GM06990 (cell line): ENCODE measurements around the gene FKRP.

ENCODE experiments used
- DNase-seq: peaks from one replicate; pipeline ENCODE4 v3.0.0-alpha.2; 2011; ENCODE audit not compliant: insufficient read length; ENCODE audit errors: extremely low read depth
- H3K27me3 ChIP-seq: replicated peaks from 2 replicates; pipeline ENCODE4 v1.6.0; 2011; ENCODE audit warnings: low read length; ENCODE audit not compliant: control insufficient read depth, insufficient read depth
- H3K36me3 ChIP-seq: 2 replicates; pipeline ENCODE4 v1.5.1; 2011; ENCODE audit warnings: low read length; ENCODE audit not compliant: control insufficient read depth, insufficient read depth
- H3K4me3 ChIP-seq: replicated peaks from 2 replicates; pipeline ENCODE4 v1.5.1; 2011; ENCODE audit warnings: low read depth, mild to moderate bottlenecking, control low read depth, low read length
- TF ChIP-seq, protein P1 (sequence below): IDR thresholded peaks from 2 replicates; pipeline ENCODE4 v1.5.1; 2011; ENCODE audit warnings: low read length, control low read depth, mild to moderate bottlenecking, inconsistent platforms; ENCODE audit not compliant: insufficient read depth, poor library complexity, severe bottlenecking

The FKRP gene

GRCh38 chr19:46788262-46788967 lies 42.6 kb downstream of the FKRP start, which contains the start of gene SLC1A5:
Gene SLC1A5, minus strand, starts transcription at chr19:46788594. Its CDS starts 629 bp downstream, at chr19:46787965.
- DNase-seq = peak; percentile 97
- Histone ChIP-seq H3K36me3 (peaks cover 2% of the 10 kb centered on the region; the same call in 1 of the 2 replicates), H3K4me3 (peak within 1 kb of the TSS; percentile 89), H3K27me3 (no peaks in the 10 kb centered on the region)
- TF ChIP-seq, protein P1, sequence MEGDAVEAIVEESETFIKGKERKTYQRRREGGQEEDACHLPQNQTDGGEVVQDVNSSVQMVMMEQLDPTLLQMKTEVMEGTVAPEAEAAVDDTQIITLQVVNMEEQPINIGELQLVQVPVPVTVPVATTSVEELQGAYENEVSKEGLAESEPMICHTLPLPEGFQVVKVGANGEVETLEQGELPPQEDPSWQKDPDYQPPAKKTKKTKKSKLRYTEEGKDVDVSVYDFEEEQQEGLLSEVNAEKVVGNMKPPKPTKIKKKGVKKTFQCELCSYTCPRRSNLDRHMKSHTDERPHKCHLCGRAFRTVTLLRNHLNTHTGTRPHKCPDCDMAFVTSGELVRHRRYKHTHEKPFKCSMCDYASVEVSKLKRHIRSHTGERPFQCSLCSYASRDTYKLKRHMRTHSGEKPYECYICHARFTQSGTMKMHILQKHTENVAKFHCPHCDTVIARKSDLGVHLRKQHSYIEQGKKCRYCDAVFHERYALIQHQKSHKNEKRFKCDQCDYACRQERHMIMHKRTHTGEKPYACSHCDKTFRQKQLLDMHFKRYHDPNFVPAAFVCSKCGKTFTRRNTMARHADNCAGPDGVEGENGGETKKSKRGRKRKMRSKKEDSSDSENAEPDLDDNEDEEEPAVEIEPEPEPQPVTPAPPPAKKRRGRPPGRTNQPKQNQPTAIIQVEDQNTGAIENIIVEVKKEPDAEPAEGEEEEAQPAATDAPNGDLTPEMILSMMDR = no peak

DNA sequence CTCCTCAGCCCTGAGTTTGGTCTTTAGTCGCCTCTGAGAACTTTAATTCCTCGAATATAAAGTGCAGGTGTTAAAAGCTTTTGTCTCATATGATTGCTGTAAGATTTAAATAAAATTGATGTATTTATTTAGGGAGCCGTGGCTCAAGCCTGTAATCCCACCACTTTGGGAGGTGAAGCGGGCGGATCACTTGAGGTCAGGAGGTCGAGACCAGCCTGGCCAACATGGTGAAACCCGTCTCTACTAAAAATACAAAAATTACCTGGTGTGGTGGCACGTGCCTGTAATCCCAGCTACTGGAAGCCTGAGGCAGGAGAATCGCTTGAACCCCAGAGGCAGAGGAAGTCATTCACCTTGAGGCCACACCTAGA lies 43.1 kb downstream of the FKRP start:
- Histone ChIP-seq H3K36me3 (no peaks in the 10 kb centered on the region), H3K27me3 (no peaks in the 10 kb centered on the region), H3K4me3 (no peak overlapping the region)
- no peak for DNase-seq
- TF ChIP-seq, protein P1 = no peak

DNA sequence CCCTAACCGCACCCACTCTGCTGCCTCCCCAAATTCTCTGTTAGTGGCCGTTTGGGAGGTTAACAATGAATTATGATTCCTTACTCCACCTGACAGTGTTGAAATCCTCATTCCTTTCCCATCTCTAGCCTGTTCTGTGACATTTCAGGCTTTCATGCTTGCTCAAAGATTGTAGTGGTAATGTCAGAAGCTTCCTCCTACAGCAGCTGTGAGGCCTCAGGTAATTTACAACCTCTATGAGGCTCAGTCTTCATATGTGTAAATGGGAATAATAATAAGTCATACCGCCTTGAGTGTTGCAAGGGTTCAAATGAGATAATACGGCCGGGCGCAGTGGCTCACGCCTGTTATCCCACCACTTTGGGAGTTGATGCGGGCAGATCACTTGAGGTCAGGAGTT lies 43.5 kb downstream of the FKRP start:
- TF ChIP-seq, protein P1 = no peak
- no peak overlapping the region for H3K4me3 ChIP-seq
- H3K27me3 ChIP-seq = no peaks in the 10 kb centered on the region
- no peaks in the 10 kb centered on the region for H3K36me3 ChIP-seq
- no peak for DNase-seq

DNA sequence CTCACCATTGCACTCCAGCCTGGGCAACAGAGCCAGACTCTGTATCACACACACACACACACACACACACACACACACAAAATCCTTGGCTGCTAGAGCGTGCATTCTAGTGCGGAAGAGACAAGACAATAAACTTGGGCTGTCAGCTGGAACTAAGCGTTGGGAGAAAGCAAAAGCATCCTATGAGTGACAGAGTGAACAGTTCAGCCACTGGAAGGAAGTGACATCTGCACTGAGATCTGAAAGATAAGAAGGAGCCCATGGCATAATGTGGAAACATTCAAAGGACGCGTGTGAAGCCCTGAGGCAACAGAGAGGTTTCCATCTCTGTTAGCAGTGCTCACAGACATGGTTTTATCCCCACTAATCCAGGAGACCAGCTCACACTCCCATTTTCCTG lies 46.1 kb downstream of the FKRP start:
- Histone ChIP-seq H3K27me3 (no peaks in the 10 kb centered on the region), H3K4me3 (no peak overlapping the region), H3K36me3 (no peaks in the 10 kb centered on the region)
- TF ChIP-seq, protein P1 = no peak
- no peak for DNase-seq

DNA sequence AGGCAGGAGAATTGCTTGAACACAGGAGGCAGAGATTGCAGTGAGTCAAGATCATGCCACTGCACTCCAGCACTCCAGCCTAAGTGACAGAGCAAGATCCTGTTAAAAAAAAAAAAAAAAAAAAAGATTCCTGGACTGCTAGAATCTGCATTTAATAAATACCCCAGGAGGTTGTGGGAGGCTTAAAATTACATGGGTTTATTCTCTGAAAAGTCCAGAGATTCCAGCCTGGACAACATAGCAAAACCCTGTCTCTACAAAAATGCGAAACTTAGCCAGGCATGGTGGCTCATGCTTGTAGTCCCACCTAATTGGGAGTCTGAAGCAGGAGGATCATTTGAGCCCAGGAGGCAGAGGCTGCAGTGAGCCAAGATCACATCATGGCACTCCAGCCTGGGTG lies 52.0 kb downstream of the FKRP start:
- Histone ChIP-seq H3K36me3 (no peaks in the 10 kb centered on the region), H3K27me3 (no peaks in the 10 kb centered on the region), H3K4me3 (no peak overlapping the region)
- DNase-seq = no peak
- TF ChIP-seq, protein P1 = no peak

DNA sequence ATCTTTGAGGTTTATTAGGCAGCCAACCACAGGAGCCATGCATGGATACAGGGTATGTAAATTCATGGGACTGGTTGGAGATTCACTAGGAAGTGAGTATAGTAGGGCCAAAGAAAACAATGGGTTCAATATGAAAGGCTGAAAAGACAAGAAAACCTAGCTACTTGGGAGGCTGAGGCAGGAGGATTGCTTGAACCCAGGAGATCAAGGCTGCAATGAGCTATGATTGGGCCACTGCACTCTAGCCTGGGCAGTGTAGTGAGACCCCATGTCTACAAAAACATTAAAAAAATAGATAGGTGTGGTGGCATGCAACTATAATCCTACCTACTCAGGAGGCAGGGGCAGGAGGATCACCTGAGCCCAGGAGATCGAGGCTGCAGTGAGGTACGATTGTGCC lies 52.9 kb downstream of the FKRP start:
- DNase-seq = no peak
- TF ChIP-seq, protein P1 = no peak
- Histone ChIP-seq H3K4me3 (no peak overlapping the region), H3K36me3 (no peaks in the 10 kb centered on the region), H3K27me3 (no peaks in the 10 kb centered on the region)
